HG03354 (cell line): ENCODE data around the gene SNX18.
"Not testable (repeated sequence)": the region's sequence is repeated elsewhere in the genome, so short reads cannot be mapped to it uniquely, and the experiment has no call there.

Experiments used
- ATAC-seq: cut with Tn5 transposase; IDR thresholded peaks from one replicate; pipeline ENCODE4 v1.9.1; 2021; ENCODE audit warnings: mild to moderate bottlenecking; ENCODE audit not compliant: unreplicated experiment, poor library complexity, severe bottlenecking

Gene SNX18, protein sequence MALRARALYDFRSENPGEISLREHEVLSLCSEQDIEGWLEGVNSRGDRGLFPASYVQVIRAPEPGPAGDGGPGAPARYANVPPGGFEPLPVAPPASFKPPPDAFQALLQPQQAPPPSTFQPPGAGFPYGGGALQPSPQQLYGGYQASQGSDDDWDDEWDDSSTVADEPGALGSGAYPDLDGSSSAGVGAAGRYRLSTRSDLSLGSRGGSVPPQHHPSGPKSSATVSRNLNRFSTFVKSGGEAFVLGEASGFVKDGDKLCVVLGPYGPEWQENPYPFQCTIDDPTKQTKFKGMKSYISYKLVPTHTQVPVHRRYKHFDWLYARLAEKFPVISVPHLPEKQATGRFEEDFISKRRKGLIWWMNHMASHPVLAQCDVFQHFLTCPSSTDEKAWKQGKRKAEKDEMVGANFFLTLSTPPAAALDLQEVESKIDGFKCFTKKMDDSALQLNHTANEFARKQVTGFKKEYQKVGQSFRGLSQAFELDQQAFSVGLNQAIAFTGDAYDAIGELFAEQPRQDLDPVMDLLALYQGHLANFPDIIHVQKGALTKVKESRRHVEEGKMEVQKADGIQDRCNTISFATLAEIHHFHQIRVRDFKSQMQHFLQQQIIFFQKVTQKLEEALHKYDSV

DNA sequence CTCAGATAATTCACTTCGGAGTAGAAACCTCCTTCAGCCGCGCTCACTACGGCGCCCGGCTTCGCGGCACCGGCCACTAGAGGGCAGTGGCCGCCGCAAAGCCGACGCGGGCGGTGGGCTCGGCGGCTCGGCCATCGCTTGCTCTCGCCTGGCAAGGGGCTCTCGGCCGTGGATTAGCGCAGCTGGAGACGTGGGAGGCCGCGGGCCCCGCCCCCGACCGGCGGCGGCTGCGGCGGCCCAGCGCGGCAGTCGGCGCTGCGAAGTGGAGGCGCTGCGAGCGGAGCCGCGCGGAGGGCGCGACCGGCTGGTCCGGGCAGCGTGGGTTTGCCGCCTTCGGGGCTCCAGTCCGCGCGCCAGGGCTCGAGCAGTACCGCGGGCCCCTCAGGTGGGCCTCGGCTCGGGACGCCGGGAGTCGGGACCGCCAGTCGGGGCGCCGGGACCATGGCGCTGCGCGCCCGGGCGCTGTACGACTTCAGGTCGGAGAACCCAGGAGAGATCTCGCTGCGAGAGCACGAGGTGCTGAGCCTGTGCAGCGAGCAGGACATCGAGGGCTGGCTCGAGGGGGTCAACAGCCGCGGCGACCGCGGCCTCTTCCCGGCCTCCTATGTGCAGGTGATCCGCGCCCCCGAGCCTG is at the start of gene SNX18:
SNX18 (plus strand) TSS at position 248 of the 634 bp plus-strand sequence; CDS start at position 442, 194 bp downstream.
- ATAC-seq: peak; percentile 97

DNA sequence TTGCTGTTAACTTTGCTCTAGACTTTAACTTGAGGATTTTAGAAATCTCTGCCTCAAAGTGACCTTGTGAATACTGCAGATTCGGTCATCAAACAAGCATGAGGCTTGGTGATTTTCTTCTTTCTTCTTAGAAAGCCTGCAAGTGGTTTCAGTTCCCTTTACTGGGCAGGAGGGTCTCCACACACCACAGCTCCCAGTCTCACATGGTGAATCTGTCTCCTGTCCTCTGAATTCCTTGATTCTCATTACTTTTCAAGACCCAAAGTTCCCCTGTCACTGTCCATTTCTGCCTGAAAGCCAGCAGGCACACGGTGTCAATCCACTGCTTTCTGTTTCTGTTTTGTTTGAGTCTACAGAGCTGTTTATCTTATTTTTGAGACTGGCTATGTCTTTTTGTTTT is 47.9 kb upstream of the SNX18 start:
- peak; percentile 80 for ATAC-seq

DNA sequence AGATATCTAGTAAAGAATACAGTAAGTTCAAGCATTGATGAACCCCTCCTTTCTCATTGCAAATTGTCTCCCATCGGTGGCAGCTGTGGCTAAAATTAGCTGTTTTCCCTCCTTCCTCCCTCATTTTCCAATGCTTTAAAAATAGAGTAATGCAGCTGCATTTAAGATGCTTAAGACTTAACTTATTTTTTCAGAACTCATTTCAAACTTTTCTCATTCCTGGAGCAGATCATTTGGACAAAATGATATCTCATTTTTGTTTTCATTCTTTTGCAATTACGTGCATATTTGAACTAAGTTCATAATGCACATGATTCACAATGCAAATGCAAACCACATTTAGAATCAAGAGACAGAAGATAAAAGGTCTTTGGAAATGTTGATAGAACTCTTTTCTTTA is 47.4 kb upstream of the SNX18 start:
- ATAC-seq: no peak

DNA sequence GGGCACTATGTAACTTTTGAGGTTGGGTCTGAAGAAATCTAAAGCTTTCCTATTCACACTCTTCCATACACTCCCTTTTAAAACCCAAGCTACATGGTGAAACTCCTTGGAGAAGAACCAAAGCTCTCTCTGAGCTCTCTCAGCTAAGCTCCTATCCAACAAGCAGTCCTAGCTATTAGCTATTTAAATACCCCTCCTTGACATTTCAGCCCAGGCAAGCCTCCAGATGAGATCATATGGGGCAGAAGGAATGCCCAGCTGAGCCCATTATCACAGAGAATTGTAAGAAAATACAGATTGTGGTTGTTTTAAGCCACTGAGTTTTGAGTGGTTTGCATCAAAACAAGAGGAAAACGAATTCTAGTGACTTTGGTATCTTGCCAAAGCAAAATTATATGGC is 46.9 kb upstream of the SNX18 start:
- ATAC-seq: no peak

DNA sequence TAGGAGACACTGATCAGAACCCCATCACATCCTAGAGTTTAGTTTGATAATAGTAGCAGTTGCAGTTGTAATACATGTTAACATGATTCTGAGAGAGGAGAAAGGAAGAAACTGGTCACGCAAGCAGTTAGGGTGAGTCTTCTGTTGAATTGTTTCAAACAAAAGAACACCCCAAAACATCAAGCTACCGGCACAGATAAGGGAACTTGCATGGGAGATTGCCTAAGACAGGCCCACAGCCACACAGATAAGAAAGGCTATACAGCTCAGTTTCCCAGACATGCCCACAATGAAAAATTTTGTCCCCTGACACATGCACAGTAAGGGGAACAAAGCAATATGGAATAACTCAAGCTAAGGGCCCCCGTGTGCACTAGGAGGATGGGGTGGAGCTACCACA is 46.2 kb upstream of the SNX18 start:
- ATAC-seq: no peak

DNA sequence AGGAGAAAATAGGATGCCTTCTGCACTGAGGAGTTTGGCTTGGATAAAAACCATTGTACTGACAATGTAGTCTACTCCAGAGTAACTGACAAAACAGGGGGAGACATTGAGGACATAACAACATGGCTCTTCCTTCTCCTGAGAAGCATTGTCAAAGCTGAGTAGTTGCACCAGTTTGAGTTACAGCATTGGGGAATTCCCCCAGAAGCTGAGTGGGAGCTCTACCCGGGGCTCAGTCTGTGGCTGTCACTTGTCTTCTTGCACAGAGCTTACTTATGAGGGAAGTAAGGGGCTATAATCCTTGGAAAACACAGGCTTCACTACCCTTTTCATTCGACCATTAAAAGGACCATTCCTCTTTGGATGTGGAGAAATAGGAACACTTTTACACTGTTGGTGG is 40.9 kb upstream of the SNX18 start:
- no peak for ATAC-seq

DNA sequence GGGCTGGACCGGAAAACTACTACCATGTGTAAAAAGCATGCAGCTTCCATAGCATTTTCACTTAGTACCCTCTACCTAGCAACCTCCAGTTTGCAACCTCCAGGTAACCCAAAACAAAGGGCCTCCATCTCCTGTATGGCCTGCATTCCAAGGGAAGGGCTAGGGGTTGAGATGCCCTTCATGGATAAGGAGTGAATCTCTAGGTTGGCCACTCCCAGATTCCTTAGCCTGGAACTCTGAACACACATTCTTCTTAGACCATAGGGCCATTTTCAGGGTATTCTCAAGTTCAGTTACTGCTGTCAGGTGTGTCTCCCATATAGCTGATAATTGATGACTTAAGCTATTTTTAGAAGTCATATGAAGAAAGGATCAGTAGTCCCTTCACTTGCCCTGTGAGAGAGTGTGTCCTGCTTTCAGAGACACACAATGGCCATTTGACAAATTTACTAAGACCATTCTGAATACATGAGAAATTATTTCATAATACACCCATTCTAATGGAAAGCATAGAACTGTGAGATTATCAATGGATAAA is 39.5 kb upstream of the SNX18 start:
- no peak for ATAC-seq

DNA sequence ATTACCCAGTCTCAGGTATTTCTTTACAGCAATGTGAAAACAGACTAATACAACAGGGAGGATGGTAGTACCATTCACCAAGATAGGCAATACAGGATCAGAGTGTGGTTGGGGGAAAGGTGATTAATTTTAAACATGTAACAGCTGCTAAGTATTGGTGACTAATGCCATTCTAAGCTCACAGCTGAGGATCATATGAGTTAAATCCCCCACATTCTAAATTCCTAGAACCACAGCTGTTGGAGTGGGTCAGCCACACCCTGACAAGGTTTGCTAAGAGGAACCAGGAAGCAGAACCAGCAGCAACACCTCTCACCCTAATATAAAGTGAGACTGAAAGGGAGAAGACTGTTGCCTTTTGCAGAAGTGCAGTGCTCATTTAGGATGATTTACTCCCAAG is 37.3 kb upstream of the SNX18 start:
- ATAC-seq: no peak

DNA sequence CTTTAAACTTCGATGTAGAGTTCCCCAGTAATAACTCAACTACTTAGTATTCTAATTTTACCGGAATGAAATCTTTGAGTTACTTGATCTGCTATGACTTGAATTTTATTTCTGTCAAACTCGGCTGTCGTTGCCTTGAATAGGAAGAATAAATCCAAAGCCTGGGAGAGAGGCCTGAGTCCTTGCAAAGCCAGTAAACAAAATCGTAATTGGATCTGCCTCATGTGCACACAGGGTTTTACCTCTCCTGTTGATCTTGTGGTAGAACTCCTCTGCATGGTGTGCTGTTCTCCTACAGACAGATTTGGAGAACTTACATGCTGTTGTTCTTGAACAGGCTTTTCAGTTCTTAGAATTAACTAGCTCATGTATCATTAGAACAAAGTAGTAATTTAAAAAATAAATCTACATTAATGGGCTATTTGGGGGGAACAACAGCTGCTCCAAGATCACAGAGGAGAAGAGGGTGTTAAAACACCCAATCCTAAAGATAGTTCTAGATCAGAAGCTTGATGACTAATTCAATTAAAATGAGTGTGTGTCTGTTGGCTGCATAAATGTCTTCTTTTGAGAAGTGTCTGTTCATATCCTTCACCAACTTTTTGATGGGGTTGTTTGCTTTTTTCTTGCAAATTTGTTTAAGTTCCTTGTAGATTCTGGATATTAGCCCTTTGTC is 33.2 kb upstream of the SNX18 start:
- no peak for ATAC-seq

DNA sequence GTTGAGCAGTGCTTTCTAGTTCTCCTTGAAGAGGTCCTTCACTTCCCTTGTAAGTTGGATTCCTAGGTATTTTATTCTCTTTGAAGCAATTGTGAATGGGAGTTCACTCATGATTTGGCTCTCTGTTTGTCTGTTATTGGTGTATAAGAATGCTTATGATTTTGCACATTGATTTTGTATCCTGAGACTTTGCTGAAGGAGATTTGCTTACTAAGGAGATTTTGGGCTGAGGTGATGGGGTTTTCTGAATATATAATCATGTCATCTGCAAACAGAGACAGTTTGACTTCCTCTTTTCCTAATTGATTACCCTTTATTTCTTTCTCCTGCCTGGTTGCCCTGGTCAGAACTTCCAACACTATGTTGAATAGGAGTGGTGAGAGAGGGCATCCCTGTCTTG is 31.9 kb upstream of the SNX18 start:
- ATAC-seq: not testable (repeated sequence)

DNA sequence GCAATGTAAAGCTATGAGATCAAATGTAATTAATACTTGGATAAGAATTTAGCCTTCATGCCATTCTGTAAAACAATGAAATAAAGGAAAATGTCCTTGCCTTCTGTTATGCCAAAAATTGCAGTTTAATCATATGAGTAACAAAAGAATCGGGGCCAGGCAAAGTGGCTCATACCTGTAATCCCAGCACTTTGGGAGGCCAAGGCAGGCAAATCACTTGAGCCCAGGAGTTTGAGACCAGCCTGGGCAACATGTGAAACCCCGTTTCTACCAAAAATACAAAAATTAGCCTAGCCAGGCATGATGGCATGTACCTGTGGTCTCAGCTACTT is 27.9 kb upstream of the SNX18 start:
- ATAC-seq: not testable (repeated sequence)

DNA sequence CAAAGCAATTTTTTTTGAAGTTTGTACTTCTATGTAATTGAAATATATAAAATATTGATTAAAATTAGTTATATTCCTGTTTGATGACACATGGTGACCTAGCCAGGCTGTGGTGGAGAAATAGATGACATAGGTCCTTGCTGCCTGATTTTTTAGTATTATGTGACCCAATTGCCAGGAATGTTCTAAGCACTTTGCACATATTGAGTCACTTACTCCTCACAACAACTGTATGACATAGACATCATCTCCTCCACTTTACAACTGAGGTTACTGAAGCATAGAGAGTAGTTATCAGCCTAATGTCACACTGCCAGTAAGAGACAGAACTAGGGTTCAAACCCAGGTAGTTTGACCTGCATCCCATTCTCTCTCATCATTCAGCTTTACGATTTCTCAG is 26.2 kb upstream of the SNX18 start:
- ATAC-seq: no peak

DNA sequence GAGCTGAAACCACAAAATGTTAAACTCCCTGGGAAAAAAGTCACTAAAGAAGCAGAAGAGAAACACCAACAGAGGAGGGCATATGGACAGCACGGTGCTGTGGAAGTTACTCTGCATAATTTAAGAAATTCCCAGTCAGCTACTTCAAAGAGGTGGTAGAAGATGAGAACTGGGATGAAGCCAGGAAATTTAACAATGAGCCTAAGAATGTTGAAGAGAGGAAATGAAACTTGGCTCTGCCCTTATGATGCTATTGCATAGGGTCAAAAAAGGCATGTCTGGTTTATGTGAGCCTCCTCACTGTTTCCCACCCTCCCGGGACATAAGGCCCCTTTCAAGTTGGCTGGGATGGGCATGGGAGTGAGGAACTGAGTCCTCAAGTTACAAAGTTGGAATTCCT is 25.4 kb upstream of the SNX18 start:
- no peak for ATAC-seq

DNA sequence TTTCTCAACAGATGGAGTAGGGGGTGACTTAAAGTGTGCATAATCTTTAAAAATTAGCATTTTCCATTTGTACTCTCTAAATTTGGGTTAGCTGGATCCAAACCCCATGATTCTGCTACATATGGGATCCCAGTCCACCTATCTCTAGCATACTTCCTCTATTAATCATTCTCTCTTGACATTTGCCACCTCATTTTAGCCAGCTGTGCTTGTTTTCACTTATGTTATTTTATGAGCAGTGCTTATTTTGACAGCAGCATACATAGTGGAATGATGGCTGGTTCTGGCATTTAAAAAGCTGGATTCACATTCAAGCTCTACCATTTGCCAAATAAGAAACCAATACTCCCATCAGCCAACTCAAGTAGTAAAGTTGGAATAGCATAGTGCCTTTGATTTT is 22.5 kb upstream of the SNX18 start:
- no peak for ATAC-seq

DNA sequence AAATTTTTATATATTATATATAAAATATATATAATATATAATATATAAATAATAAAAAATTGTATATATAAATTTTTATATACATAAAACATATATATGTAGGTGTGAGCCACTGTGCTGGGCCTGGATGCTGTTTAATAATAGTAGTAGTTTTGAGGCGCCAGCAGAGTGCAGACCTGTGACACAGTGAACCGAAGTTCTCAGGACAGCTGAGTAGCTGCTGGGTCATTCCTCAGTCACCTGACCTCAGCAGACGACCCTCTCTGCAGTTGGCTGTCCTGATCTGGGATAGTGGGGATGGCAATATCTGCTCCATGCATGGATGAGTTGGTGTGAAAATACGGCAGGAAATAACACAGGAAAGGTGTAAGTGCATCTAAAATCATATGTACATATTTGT is 3.3 kb upstream of the SNX18 start:
- no peak for ATAC-seq

DNA sequence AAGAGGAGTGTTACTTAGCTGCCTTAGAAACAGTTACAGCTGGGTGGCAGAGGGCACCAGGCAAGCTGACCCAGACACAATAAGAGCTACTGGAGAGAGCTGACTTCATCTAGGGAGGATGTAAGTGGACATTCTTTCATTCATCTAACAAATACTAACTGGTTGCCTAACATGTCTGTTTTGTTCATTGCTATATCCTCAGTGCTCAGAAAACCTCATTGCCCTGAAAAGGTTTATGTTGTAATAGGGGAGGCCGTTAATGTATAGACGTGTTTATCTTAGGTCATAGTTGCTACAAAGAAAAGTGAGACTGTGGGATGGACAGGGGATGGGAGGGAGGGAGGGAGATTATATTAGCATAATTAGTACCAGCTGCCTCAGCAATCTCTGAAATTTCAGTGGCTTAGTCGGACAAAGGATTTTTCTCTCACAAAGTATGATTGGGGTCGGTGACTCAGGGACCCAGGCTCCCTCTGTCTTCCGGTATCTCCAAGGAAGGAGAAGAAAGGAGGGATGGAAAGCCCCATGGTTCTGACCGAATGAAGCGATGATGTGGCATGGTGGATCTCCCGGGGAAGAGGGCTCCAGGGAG is 2.6 kb upstream of the SNX18 start:
- ATAC-seq: no peak

DNA sequence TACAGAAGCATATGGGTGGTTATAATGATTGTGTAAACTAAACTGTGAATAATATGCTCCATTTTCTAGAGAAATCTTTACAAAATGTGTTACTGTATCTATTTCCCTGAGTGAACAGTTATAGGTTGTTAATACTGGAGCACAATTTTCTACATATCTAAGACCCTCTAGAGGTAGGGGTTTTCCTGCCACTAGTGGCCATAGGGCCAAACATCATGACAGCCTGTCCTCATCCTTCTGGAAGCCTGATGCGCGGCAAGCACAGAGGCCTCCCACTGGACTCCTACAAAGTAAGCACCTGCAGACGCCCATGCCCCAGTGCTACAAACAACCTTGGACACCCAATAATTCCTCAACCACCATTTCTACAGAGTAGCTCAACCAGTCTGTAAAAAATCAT is 1.9 kb upstream of the SNX18 start:
- no peak for ATAC-seq

DNA sequence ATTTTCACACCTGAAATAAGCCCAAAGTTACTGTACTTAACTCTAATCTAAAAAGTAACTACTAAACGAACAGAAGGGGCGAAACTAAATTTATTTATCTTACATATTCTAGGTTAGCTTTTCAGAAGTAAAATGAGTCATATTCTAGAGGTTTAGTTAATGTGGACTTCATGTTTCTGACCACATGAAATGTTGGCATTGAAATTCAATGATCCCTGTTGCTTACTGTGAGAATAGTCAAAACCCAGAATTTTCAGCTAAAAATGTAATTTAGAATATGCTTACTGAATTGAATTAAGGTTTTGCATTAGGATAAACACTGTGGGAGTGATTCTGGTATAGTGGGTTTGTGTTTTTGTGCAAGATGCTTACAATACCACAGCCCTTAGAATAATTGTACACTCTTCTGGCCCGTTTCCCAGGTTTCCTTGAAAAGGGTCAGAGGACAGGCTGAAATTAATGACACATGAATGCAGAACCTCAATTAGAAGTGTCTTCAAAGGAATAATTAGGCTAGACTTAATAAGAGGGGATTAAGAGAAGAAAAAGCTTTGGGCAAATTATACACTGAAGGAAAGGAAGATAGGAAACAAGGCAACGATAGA is 1.4 kb upstream of the SNX18 start:
- no peak for ATAC-seq

DNA sequence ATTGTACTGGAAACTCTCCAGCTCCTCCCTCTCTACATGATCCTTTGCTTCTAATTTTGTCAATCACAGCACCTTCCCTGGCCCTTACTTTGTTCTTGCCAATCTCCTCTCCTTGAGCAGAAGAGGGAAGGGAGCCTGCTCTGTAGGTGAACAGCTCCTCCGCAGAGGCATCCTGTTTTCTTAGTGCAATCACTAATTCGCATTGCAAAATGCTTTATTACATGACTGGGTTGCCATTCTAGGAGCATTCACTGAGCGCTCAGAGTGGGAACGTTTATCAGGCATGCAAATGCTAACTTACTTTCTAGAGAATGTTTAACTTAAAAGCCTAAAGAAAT is 416 bp upstream of the SNX18 start:
- ATAC-seq: peak; percentile 15
